GM12878 (cell line): Measurements from ENCODE around the gene ARHGAP45. TPM values are rescaled to one million over a fixed set of nuclear protein-coding genes. Genes with fewer than 3 reads are reported as not detected.

Experiments
- ATAC-seq: fragments of 200-7000 bp; cut with Tn5 transposase; 3 replicates; pipeline ENCODE4 v1.9.1; 2020; ENCODE audit warnings: mild to moderate bottlenecking, moderate library complexity
- BruUV-seq: library from RNA; stranded (reverse); fragments of 400-500 nt; replicated peaks from 2 replicates; lab custom pipeline; 2021; lab: Mats Ljungman, UMichigan
- CTCF ChIA-PET: fragments of 300-600 bp; sonication (Branson Sonifier 250); formaldehyde crosslinking; extraction: SDS; loops from one replicate; lab custom pipeline; 2021; ENCODE audit warnings: inconsistent platforms; lab: Yijun Ruan, JAX
- POLR2A ChIA-PET: fragments of 350-600 bp; formaldehyde crosslinking; extraction: SDS; loops from one replicate; lab custom pipeline; 2021; ENCODE audit warnings: inconsistent platforms; lab: Charles Lee
- RAD21 ChIA-PET: fragments of 300-600 bp; sonication (Branson Sonifier 250); formaldehyde crosslinking; loops from one replicate; lab custom pipeline; 2023; ENCODE audit warnings: antibody characterized with exemption; ENCODE audit not compliant: unreplicated experiment; lab: Charles Lee
- SMC1A ChIA-PET: fragments of 300-600 bp; sonication (Branson Sonifier 250); formaldehyde crosslinking; loops from one replicate; lab custom pipeline; 2023; ENCODE audit not compliant: unreplicated experiment, uncharacterized antibody; lab: Charles Lee
- DNase-seq: peaks from one replicate; pipeline ENCODE4 v3.0.0-alpha.2; 2011; ENCODE audit warnings: low read depth, low spot score
- FAIRE-seq: peaks from 3 replicates; lab custom pipeline; 2011; peaks lifted over from hg19 to GRCh38; lab: Jason Lieb, UNC
- H2AFZ ChIP-seq: 2 replicates; pipeline ENCODE4 v1.6.0; 2011; ENCODE audit warnings: low read depth, low read length, control low read depth; ENCODE audit not compliant: control insufficient read depth
- H3K27ac ChIP-seq: 2 replicates; pipeline ENCODE4 v1.5.1; 2011; ENCODE audit warnings: control low read depth; ENCODE audit not compliant: control insufficient read depth, insufficient read depth
- H3K27me3 ChIP-seq, 2 experiments: replicated peaks in 1 of 2; 2 replicates each; pipeline versions ENCODE4 v1.6.0 to v1.6.1; 2011; ENCODE audit warnings: low read length in 1 of 2; ENCODE audit not compliant: control insufficient read depth in 2 of 2, insufficient read depth in 2 of 2
- H3K36me3 ChIP-seq, 2 experiments: 2 replicates each; pipeline ENCODE4 v1.5.1; 2011; ENCODE audit warnings: low read length in 1 of 2; ENCODE audit not compliant: control insufficient read depth in 2 of 2, insufficient read depth in 2 of 2
- H3K4me1 ChIP-seq: 2 replicates; pipeline ENCODE4 v1.6.1; 2011; ENCODE audit warnings: mild to moderate bottlenecking, low read length, moderate library complexity, mixed read lengths; ENCODE audit not compliant: control insufficient read depth, insufficient read depth
- H3K4me2 ChIP-seq: 2 replicates; pipeline ENCODE4 v1.6.0; 2011; ENCODE audit warnings: control low read depth; ENCODE audit not compliant: control insufficient read depth, insufficient read depth
- H3K4me3 ChIP-seq: fragments of 200-600 bp; sonication (generic); 2 replicates; pipeline ENCODE4 v1.5.1; 2016
- H3K79me2 ChIP-seq: 2 replicates; pipeline ENCODE4 v1.6.0; 2011; ENCODE audit warnings: low read length; ENCODE audit not compliant: control insufficient read depth, insufficient read depth
- H3K9ac ChIP-seq: 2 replicates; pipeline ENCODE4 v1.8.0; 2011; ENCODE audit warnings: low read length, control low read depth, mixed read lengths; ENCODE audit not compliant: control insufficient read depth, insufficient read depth
- H3K9me3 ChIP-seq: replicated peaks from 3 replicates; pipeline ENCODE4 v1.5.1; 2011; ENCODE audit warnings: mild to moderate bottlenecking, low read length; ENCODE audit not compliant: control insufficient read depth, insufficient read depth
- H4K20me1 ChIP-seq: 2 replicates; pipeline ENCODE4 v1.6.0; 2011; ENCODE audit not compliant: control insufficient read depth, insufficient read depth
- CEBPZ ChIP-seq: fragments of 150-350 bp; IDR thresholded peaks from 2 replicates; pipeline ENCODE4 v1.6.1; 2016; ENCODE audit warnings: low read depth, low read length
- EGR1 ChIP-seq, 2 experiments: IDR thresholded peaks; 1 replicate in 1 of 2; 2 replicates in 1 of 2; pipeline ENCODE4 v1.6.1; 2011 to 2012; ENCODE audit warnings: low read depth in 2 of 2, low read length in 2 of 2, borderline replicate concordance in 1 of 2, mild to moderate bottlenecking in 1 of 2, moderate library complexity in 1 of 2
- ETV6 ChIP-seq, 2 experiments: fragments of 450-650 bp in 1 of 2; IDR thresholded peaks in 1 of 2; conservative IDR thresholded peaks in 1 of 2; 2 replicates each; pipeline ENCODE4 v1.6.1; 2014; ENCODE audit warnings: antibody characterized with exemption in 1 of 2, borderline replicate concordance in 1 of 2, low read depth in 1 of 2, mild to moderate bottlenecking in 1 of 2, moderate library complexity in 1 of 2
- MEF2B ChIP-seq: fragments of 450-650 bp; IDR thresholded peaks from 2 replicates; pipeline ENCODE4 v1.6.1; 2018; ENCODE audit warnings: mild to moderate bottlenecking, moderate library complexity; ENCODE audit not compliant: partially characterized antibody, poor library complexity, severe bottlenecking
- RBBP5 ChIP-seq: fragments of 200-600 bp; sonication (generic); conservative IDR thresholded peaks from 2 replicates; pipeline ENCODE4 v1.6.1; 2016
- TCF12 ChIP-seq: IDR thresholded peaks from 2 replicates; pipeline ENCODE4 v1.6.1; 2011; ENCODE audit warnings: low read depth, mild to moderate bottlenecking, low read length
- WGBS: methylation state at CpG from one replicate; pipeline ENCODE4 v1.1.6; 2016; ENCODE audit warnings: low lambda C conversion rate; ENCODE audit not compliant: insufficient replicate concordance, insufficient coverage; ENCODE audit errors: missing lambda C conversion rate; 5-methylcytosine and 5-hydroxymethylcytosine counted together
- in situ Hi-C: fragments of 300-500 bp; cut with MboI; formaldehyde crosslinking; loops from 9 replicates; pipeline ENCODE4 v1.14.3; 2018; ENCODE audit warnings: mixed read lengths
- intact Hi-C: fragments of 100-400 bp; cut with micrococcal nuclease; formaldehyde crosslinking; loops from one replicate; pipeline ENCODE4 v1.14.2; 2022; ENCODE audit not compliant: unreplicated experiment
- polyA plus RNA-seq, 11 experiments: library from polyadenylated mRNA; depleted of rRNA in 4 of 11; unstranded in 6 of 11; stranded (reverse) in 5 of 11; fragments of >200 nt; fragmentation: Nextera tagmentation in 4 of 11; fragmentation: Illumina TruSeq in 1 of 11; extraction: Ambion mirVana in 4 of 11; extraction: Trizol in 1 of 11; gene quantifications; 1 replicate in 1 of 11; 2 replicates in 10 of 11; pipeline versions ENCODE4 v1.2.1 to v1.2.3, GENCODE V29; 2011 to 2016; ENCODE audit warnings: inconsistent platforms in 2 of 11, missing spikeins in 2 of 11, low read depth in 1 of 11
- total RNA-seq, 4 experiments: library from RNA; depleted of rRNA in 3 of 4; stranded (reverse); fragments of >200 nt in 3 of 4; fragmentation: Illumina TruSeq in 1 of 4; extraction: Trizol in 1 of 4; gene quantifications; 2 replicates each; pipeline versions ENCODE4 v1.2.1 to v1.2.3, GENCODE V29; 2013 to 2021
- TF ChIP-seq, protein P1 (sequence below): fragments of 450-650 bp; formaldehyde crosslinking; IDR thresholded peaks from 2 replicates; pipeline ENCODE4 v1.4.0; 2020; ENCODE audit warnings: mild to moderate bottlenecking, moderate library complexity
- TF ChIP-seq, protein P2 (sequence below): fragments of 450-650 bp; IDR thresholded peaks from 2 replicates; pipeline ENCODE4 v1.6.1; 2017; ENCODE audit warnings: mild to moderate bottlenecking, moderate library complexity

Gene ARHGAP45
- total and polyA plus RNA-seq, 10 of the 15 experiments (the other 5 are each of a cell fraction or from before 2014, with no cell fraction given), result 1.4 to 151 (median 59.9) TPM

DNA sequence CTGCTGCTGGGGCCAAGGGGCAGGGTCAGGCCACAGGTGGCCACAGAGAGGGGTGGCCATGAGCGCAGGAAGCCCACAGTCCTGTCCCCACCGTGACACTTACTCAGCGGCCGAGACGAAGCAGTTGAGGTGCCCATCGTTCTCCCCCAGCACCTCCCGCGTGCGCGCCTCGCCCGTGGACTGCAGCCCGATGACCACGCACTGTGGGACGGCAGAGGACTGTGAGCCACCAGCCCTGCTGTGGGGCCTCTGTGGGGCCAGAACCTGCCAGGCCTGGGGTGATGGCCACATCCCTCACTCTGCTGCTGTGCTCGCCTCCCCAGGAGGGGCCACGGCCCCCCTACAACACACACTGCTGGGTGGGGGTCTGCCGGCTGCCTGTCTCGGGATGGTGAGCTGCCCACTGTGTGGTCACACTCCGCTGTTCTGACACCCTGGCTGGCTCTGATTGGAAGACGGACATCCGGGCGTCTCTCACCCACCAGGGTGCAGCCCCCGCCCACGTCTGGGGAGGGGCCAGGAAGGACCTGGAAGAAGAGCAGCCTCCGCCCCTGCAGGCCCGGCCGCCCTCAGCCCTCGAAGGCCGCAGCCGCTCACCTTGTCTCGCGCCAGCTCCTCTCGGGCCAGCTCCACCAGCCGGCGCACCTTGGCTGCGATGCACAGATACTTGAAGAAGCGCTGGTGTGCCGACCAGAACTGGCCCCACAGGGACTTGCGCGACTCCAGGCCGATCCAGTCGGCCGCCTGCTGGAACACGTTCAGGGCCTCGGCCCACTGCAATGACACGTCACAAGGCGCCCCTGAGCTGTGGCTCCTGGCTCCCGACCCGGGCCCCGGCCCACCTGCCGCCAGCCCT lies 50.0 kb downstream of the ARHGAP45 start:
- SMC1A ChIA-PET, result no interaction called here
- RAD21 ChIA-PET, result no interaction called here
- no peaks in the 10 kb centered on the region for H3K79me2 ChIP-seq
- no peaks in the 10 kb centered on the region for H3K9me3 ChIP-seq
- POLR2A ChIA-PET, result no interaction called here
- peaks cover 0 to 31% of the 10 kb centered on the region in 2 experiments; a peak in 3 of 4 replicates for H3K36me3 ChIP-seq
- 94% methylated on average over 48 of the region's 52 CpGs for WGBS
- no peak overlapping the region for H3K4me3 ChIP-seq
- TF ChIP-seq TCF12, result no peak
- TF ChIP-seq EGR1 (IDR thresholded peaks at IDR 0.05; ENCODE audit: borderline replicate concordance in 1 of 2, low read depth in 2 of 2, low read length in 2 of 2), result no peak
- no peak for TF ChIP-seq RBBP5
- no peak for TF ChIP-seq ETV6 (conservative IDR thresholded peaks at IDR 0.05 in 1 of 2, IDR thresholded peaks at IDR 0.05 in 1 of 2; ENCODE audit: borderline replicate concordance in 1 of 2, low read depth in 1 of 2)
- TF ChIP-seq, protein P1, sequence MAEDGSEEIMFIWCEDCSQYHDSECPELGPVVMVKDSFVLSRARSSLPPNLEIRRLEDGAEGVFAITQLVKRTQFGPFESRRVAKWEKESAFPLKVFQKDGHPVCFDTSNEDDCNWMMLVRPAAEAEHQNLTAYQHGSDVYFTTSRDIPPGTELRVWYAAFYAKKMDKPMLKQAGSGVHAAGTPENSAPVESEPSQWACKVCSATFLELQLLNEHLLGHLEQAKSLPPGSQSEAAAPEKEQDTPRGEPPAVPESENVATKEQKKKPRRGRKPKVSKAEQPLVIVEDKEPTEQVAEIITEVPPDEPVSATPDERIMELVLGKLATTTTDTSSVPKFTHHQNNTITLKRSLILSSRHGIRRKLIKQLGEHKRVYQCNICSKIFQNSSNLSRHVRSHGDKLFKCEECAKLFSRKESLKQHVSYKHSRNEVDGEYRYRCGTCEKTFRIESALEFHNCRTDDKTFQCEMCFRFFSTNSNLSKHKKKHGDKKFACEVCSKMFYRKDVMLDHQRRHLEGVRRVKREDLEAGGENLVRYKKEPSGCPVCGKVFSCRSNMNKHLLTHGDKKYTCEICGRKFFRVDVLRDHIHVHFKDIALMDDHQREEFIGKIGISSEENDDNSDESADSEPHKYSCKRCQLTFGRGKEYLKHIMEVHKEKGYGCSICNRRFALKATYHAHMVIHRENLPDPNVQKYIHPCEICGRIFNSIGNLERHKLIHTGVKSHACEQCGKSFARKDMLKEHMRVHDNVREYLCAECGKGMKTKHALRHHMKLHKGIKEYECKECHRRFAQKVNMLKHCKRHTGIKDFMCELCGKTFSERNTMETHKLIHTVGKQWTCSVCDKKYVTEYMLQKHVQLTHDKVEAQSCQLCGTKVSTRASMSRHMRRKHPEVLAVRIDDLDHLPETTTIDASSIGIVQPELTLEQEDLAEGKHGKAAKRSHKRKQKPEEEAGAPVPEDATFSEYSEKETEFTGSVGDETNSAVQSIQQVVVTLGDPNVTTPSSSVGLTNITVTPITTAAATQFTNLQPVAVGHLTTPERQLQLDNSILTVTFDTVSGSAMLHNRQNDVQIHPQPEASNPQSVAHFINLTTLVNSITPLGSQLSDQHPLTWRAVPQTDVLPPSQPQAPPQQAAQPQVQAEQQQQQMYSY (CRISPR knock-in tag), result no peak
- TF ChIP-seq MEF2B, result no peak
- TF ChIP-seq, protein P2, sequence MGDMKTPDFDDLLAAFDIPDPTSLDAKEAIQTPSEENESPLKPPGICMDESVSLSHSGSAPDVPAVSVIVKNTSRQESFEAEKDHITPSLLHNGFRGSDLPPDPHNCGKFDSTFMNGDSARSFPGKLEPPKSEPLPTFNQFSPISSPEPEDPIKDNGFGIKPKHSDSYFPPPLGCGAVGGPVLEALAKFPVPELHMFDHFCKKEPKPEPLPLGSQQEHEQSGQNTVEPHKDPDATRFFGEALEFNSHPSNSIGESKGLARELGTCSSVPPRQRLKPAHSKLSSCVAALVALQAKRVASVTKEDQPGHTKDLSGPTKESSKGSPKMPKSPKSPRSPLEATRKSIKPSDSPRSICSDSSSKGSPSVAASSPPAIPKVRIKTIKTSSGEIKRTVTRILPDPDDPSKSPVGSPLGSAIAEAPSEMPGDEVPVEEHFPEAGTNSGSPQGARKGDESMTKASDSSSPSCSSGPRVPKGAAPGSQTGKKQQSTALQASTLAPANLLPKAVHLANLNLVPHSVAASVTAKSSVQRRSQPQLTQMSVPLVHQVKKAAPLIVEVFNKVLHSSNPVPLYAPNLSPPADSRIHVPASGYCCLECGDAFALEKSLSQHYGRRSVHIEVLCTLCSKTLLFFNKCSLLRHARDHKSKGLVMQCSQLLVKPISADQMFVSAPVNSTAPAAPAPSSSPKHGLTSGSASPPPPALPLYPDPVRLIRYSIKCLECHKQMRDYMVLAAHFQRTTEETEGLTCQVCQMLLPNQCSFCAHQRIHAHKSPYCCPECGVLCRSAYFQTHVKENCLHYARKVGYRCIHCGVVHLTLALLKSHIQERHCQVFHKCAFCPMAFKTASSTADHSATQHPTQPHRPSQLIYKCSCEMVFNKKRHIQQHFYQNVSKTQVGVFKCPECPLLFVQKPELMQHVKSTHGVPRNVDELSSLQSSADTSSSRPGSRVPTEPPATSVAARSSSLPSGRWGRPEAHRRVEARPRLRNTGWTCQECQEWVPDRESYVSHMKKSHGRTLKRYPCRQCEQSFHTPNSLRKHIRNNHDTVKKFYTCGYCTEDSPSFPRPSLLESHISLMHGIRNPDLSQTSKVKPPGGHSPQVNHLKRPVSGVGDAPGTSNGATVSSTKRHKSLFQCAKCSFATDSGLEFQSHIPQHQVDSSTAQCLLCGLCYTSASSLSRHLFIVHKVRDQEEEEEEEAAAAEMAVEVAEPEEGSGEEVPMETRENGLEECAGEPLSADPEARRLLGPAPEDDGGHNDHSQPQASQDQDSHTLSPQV, result no peak
- TF ChIP-seq CEBPZ, result no peak
- TF ChIP-seq, all 136 proteins: peak for 0
- no peaks in the 10 kb centered on the region for H3K27me3 ChIP-seq
- no peak overlapping the region for H3K4me2 ChIP-seq
- ATAC-seq, result no peak
- no peak overlapping the region for H2AFZ ChIP-seq
- CTCF ChIA-PET, result no interaction called here
- intact Hi-C loops (no loop called here), in situ Hi-C loops (no loop called here)
- no peak for DNase-seq
- no peaks in the 10 kb centered on the region for H4K20me1 ChIP-seq
- 0 out of 2 replicates have a peak, but pooled peaks cover 3% of the 10 kb centered on the region for H3K4me1 ChIP-seq
- no TSS peak for BruUV-seq
- no peak overlapping the region for H3K9ac ChIP-seq
- no peak overlapping the region for H3K27ac ChIP-seq
- FAIRE-seq, result no peak
